Stimulated activated CD4-positive, alpha-beta T cell treated with anti-CD3 and anti-CD28 coated beads, Interleukin-2, amount 100 ng/mL, for 24 hours (primary cell): Measurements from ENCODE around the gene MAP3K6.

Experiments
- DNase-seq, 2 donors: peaks; one replicate each; pipeline ENCODE4 v3.0.0-alpha.2; 2020

MAP3K6 gene

GRCh38 chr1:27372022-27372807 is 5.5 kb upstream of the MAP3K6 start:
- no peak for DNase-seq

- no peak for DNase-seq
Measured at GRCh38 chr1:27368869-27369582, 2.3 kb upstream of the MAP3K6 start.

- DNase-seq: no peak
Measured at GRCh38 chr1:27367160-27367650, 444 bp upstream of the MAP3K6 start.

- peak; percentile 80 to 90 for DNase-seq
Measured at GRCh38 chr1:27366113-27366410, 699 bp downstream of the MAP3K6 start.

- DNase-seq: peak; percentile 79 to 84
Measured at GRCh38 chr1:27365372-27366112, 1.2 kb downstream of the MAP3K6 start.

GRCh38 chr1:27364696-27365371 is 1.9 kb downstream of the MAP3K6 start:
- no peak for DNase-seq

GRCh38 chr1:27363766-27364695 is 2.7 kb downstream of the MAP3K6 start:
- DNase-seq: no peak

GRCh38 chr1:27361553-27361952 is 5.2 kb downstream of the MAP3K6 start:
- DNase-seq: no peak

GRCh38 chr1:27361044-27361402 is 5.7 kb downstream of the MAP3K6 start:
- DNase-seq: no peak

GRCh38 chr1:27360159-27361043 is 6.4 kb downstream of the MAP3K6 start:
- peak; percentile 50 to 57 for DNase-seq

GRCh38 chr1:27359822-27360158 is 7.0 kb downstream of the MAP3K6 start:
- DNase-seq: no peak

- no peak for DNase-seq
Measured at GRCh38 chr1:27358928-27359313, 7.8 kb downstream of the MAP3K6 start.

- DNase-seq: no peak
Measured at GRCh38 chr1:27358038-27358927, 8.5 kb downstream of the MAP3K6 start.

- peak; percentile 81 to 82 for DNase-seq
Measured at GRCh38 chr1:27357281-27358037, 9.3 kb downstream of the MAP3K6 start.

- DNase-seq: peak; percentile 39 to 58
Measured at GRCh38 chr1:27356619-27357280, 10.0 kb downstream of the MAP3K6 start.

- no peak for DNase-seq
Measured at GRCh38 chr1:27356277-27356618, 10.5 kb downstream of the MAP3K6 start.

GRCh38 chr1:27355683-27356082 is 11.1 kb downstream of the MAP3K6 start:
- DNase-seq: no peak

- DNase-seq: no peak
Measured at GRCh38 chr1:27353629-27354028, 13.1 kb downstream of the MAP3K6 start.

GRCh38 chr1:27353166-27353565 is 13.6 kb downstream of the MAP3K6 start:
- DNase-seq: no peak
